HG03039 (cell line): ENCODE results near the gene CDK18.

ENCODE experiments used
- ATAC-seq: cut with Tn5 transposase; IDR thresholded peaks from one replicate; pipeline ENCODE4 v1.9.1; 2021; ENCODE audit warnings: mild to moderate bottlenecking, moderate library complexity; ENCODE audit not compliant: unreplicated experiment

The CDK18 gene

GRCh38 chr1:205535866-205536758 lies 31.6 kb downstream of the CDK18 start:
- ATAC-seq = no peak

GRCh38 chr1:205536759-205537361 lies 32.4 kb downstream of the CDK18 start:
- no peak for ATAC-seq

- ATAC-seq = no peak
These were observed 33.0 kb downstream of the CDK18 start for GRCh38 chr1:205537386-205538018.

- no peak for ATAC-seq
These were observed 33.9 kb downstream of the CDK18 start for GRCh38 chr1:205538235-205538840.

- ATAC-seq = no peak
These were observed 36.9 kb downstream of the CDK18 start for GRCh38 chr1:205541161-205541886.

- no peak for ATAC-seq
These were observed 37.9 kb downstream of the CDK18 start for GRCh38 chr1:205542367-205542766.

- no peak for ATAC-seq
These were observed 39.2 kb downstream of the CDK18 start for GRCh38 chr1:205543351-205544301.

GRCh38 chr1:205545001-205545919 lies 40.8 kb downstream of the CDK18 start:
- ATAC-seq = no peak

- no peak for ATAC-seq
These were observed 41.5 kb downstream of the CDK18 start for GRCh38 chr1:205545991-205546390.

GRCh38 chr1:205546541-205546940 lies 42.1 kb downstream of the CDK18 start:
- no peak for ATAC-seq

GRCh38 chr1:205547936-205548827 lies 43.7 kb downstream of the CDK18 start:
- ATAC-seq = no peak

- ATAC-seq = no peak
These were observed 49.8 kb downstream of the CDK18 start for GRCh38 chr1:205554026-205554811.

GRCh38 chr1:205561501-205562203 lies 57.2 kb downstream of the CDK18 start:
- no peak for ATAC-seq

GRCh38 chr1:205563927-205564441 lies 59.5 kb downstream of the CDK18 start:
- no peak for ATAC-seq

GRCh38 chr1:205565799-205566198 lies 61.3 kb downstream of the CDK18 start:
- ATAC-seq = no peak

GRCh38 chr1:205567716-205568115 lies 63.2 kb downstream of the CDK18 start:
- ATAC-seq = no peak
